GM12878 (cell line): ENCODE measurements around the gene ZSWIM3. TPM values are rescaled to one million over a fixed set of nuclear protein-coding genes. Genes with fewer than 3 reads are reported as not detected.

Experiments used
- FOXM1 ChIP-seq: IDR thresholded peaks from 2 replicates; pipeline ENCODE4 v1.6.1; 2012; ENCODE audit warnings: low read depth, mild to moderate bottlenecking, inconsistent platforms, low read length, moderate library complexity
- HDAC2 ChIP-seq: fragments of 200-600 bp; sonication (generic); IDR thresholded peaks from 2 replicates; pipeline ENCODE4 v1.6.1; 2017
- IKZF1 ChIP-seq: fragments of 450-650 bp; conservative IDR thresholded peaks from 2 replicates; pipeline ENCODE4 v1.6.1; 2017; ENCODE audit warnings: antibody characterized with exemption, mild to moderate bottlenecking
- PAX8 ChIP-seq: fragments of 450-650 bp; IDR thresholded peaks from 2 replicates; pipeline ENCODE4 v1.6.1; 2017; ENCODE audit warnings: mild to moderate bottlenecking, moderate library complexity
- SIN3A ChIP-seq: IDR thresholded peaks from 2 replicates; pipeline ENCODE4 v1.6.1; 2012; ENCODE audit warnings: low read depth, low read length, improper control_type of control experiment
- SMAD1 ChIP-seq: fragments of 450-650 bp; IDR thresholded peaks from 2 replicates; pipeline ENCODE4 v1.6.1; 2018; ENCODE audit warnings: mild to moderate bottlenecking, low read depth; ENCODE audit not compliant: partially characterized antibody
- ZNF217 ChIP-seq: fragments of 450-650 bp; IDR thresholded peaks from 2 replicates; pipeline ENCODE4 v1.6.1; 2017; ENCODE audit warnings: antibody characterized with exemption, mild to moderate bottlenecking
- ZNF274 ChIP-seq: IDR thresholded peaks from one replicate; pipeline ENCODE4 v1.8.0; 2011; ENCODE audit not compliant: insufficient read length, insufficient read depth
- polyA plus RNA-seq, 11 experiments: library from polyadenylated mRNA; depleted of rRNA in 4 of 11; unstranded in 6 of 11; stranded (reverse) in 5 of 11; fragments of >200 nt; fragmentation: Nextera tagmentation in 4 of 11; fragmentation: Illumina TruSeq in 1 of 11; extraction: Ambion mirVana in 4 of 11; extraction: Trizol in 1 of 11; gene quantifications; 1 replicate in 1 of 11; 2 replicates in 10 of 11; pipeline versions ENCODE4 v1.2.1 to v1.2.3, GENCODE V29; 2011 to 2016; ENCODE audit warnings: inconsistent platforms in 2 of 11, missing spikeins in 2 of 11, low read depth in 1 of 11
- total RNA-seq, 4 experiments: library from RNA; depleted of rRNA in 3 of 4; stranded (reverse); fragments of >200 nt in 3 of 4; fragmentation: Illumina TruSeq in 1 of 4; extraction: Trizol in 1 of 4; gene quantifications; 2 replicates each; pipeline versions ENCODE4 v1.2.1 to v1.2.3, GENCODE V29; 2013 to 2021
- TF ChIP-seq, protein P1 (sequence below): fragments of 450-650 bp; IDR thresholded peaks from 2 replicates; pipeline ENCODE4 v1.6.1; 2017; ENCODE audit warnings: antibody characterized with exemption, mild to moderate bottlenecking, moderate library complexity
- TF ChIP-seq, protein P2 (sequence below): fragments of 150-350 bp; IDR thresholded peaks from 2 replicates; pipeline ENCODE4 v1.6.1; 2014; ENCODE audit warnings: mild to moderate bottlenecking, low read depth, low read length
- TF ChIP-seq, protein P3 (sequence below), 3 experiments: IDR thresholded peaks in 2 of 3; conservative IDR thresholded peaks in 1 of 3; 2 replicates each; pipeline ENCODE4 v1.5.1; 2011; ENCODE audit warnings: low read depth in 3 of 3, low read length in 3 of 3, mild to moderate bottlenecking in 3 of 3, control low read depth in 2 of 3, moderate library complexity in 2 of 3, inconsistent platforms in 1 of 3, mixed read lengths in 1 of 3; ENCODE audit not compliant: control insufficient read depth in 2 of 3, insufficient read depth in 1 of 3; ENCODE audit errors: extremely low read depth in 1 of 3
- TF ChIP-seq, protein P4 (sequence below): IDR thresholded peaks from 2 replicates; pipeline ENCODE4 v1.6.1; 2012; ENCODE audit warnings: mild to moderate bottlenecking, low read depth, low read length
- TF ChIP-seq, protein P5 (sequence below): IDR thresholded peaks from 2 replicates; pipeline ENCODE4 v1.6.1; 2011; ENCODE audit warnings: low read depth, mild to moderate bottlenecking, low read length, moderate library complexity, borderline replicate concordance; ENCODE audit errors: extremely low read depth

Gene ZSWIM3
- total and polyA plus RNA-seq, 10 of the 15 experiments (the other 5 are each of a cell fraction or from before 2014, with no cell fraction given) = 1.6 to 5.1 (median 4.2) TPM

DNA sequence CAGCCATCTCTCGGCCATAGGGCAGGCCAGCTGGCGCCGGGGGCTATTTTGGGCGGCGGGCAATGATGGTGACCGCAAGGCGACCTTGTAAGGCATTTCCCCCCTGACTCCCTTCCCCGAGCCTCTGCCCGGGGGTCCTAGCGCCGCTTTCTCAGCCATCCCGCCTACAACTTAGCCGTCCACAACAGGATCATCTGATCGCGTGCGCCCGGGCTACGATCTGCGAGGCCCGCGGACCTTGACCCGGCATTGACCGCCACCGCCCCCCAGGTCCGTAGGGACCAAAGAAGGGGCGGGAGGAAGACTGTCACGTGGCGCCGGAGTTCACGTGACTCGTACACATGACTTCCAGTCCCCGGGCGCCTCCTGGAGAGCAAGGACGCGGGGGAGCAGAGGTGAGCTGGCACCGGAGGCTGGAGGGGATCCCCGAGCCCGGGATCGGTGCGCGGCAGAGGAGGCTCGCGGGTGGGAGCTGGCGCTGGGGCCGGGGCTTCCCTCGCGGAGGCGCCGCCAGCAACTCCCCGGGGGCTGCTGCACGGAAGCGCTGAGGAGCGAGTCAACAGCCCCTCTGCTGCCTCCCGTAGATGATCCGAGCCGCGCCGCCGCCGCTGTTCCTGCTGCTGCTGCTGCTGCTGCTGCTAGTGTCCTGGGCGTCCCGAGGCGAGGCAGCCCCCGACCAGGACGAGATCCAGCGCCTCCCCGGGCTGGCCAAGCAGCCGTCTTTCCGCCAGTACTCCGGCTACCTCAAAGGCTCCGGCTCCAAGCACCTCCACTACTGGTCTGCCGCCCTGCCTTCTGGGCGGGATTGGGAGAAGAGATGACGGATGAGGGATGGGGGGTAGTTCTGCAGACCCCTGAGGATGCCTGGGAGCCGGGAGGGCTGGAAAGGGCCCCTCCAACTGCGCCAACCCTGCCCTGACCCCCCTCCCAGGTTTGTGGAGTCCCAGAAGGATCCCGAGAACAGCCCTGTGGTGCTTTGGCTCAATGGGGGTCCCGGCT is 33.9 kb downstream of the ZSWIM3 start, which contains the start of the genes CTSA and NEURL2 (continued):
- TF ChIP-seq, protein P1, sequence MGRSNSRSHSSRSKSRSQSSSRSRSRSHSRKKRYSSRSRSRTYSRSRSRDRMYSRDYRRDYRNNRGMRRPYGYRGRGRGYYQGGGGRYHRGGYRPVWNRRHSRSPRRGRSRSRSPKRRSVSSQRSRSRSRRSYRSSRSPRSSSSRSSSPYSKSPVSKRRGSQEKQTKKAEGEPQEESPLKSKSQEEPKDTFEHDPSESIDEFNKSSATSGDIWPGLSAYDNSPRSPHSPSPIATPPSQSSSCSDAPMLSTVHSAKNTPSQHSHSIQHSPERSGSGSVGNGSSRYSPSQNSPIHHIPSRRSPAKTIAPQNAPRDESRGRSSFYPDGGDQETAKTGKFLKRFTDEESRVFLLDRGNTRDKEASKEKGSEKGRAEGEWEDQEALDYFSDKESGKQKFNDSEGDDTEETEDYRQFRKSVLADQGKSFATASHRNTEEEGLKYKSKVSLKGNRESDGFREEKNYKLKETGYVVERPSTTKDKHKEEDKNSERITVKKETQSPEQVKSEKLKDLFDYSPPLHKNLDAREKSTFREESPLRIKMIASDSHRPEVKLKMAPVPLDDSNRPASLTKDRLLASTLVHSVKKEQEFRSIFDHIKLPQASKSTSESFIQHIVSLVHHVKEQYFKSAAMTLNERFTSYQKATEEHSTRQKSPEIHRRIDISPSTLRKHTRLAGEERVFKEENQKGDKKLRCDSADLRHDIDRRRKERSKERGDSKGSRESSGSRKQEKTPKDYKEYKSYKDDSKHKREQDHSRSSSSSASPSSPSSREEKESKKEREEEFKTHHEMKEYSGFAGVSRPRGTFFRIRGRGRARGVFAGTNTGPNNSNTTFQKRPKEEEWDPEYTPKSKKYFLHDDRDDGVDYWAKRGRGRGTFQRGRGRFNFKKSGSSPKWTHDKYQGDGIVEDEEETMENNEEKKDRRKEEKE = no peak
- TF ChIP-seq, protein P2, sequence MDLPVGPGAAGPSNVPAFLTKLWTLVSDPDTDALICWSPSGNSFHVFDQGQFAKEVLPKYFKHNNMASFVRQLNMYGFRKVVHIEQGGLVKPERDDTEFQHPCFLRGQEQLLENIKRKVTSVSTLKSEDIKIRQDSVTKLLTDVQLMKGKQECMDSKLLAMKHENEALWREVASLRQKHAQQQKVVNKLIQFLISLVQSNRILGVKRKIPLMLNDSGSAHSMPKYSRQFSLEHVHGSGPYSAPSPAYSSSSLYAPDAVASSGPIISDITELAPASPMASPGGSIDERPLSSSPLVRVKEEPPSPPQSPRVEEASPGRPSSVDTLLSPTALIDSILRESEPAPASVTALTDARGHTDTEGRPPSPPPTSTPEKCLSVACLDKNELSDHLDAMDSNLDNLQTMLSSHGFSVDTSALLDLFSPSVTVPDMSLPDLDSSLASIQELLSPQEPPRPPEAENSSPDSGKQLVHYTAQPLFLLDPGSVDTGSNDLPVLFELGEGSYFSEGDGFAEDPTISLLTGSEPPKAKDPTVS = no peak
- TF ChIP-seq ZNF217 (no peak), HDAC2 (no peak), IKZF1 (peak; percentile 88), SIN3A (peak; percentile 98), PAX8 (no peak), FOXM1 (peak; percentile 31; the same call in 1 of the 2 replicates), SMAD1 (no peak), ZNF274 (no peak)
- TF ChIP-seq, protein P3, sequence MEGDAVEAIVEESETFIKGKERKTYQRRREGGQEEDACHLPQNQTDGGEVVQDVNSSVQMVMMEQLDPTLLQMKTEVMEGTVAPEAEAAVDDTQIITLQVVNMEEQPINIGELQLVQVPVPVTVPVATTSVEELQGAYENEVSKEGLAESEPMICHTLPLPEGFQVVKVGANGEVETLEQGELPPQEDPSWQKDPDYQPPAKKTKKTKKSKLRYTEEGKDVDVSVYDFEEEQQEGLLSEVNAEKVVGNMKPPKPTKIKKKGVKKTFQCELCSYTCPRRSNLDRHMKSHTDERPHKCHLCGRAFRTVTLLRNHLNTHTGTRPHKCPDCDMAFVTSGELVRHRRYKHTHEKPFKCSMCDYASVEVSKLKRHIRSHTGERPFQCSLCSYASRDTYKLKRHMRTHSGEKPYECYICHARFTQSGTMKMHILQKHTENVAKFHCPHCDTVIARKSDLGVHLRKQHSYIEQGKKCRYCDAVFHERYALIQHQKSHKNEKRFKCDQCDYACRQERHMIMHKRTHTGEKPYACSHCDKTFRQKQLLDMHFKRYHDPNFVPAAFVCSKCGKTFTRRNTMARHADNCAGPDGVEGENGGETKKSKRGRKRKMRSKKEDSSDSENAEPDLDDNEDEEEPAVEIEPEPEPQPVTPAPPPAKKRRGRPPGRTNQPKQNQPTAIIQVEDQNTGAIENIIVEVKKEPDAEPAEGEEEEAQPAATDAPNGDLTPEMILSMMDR (IDR thresholded peaks at IDR 0.05 in 2 of 3, conservative IDR thresholded peaks at IDR 0.05 in 1 of 3; ENCODE audit: control insufficient read depth in 2 of 3, extremely low read depth in 1 of 3, insufficient read depth in 1 of 3, low read depth in 3 of 3, low read length in 3 of 3) = peak in 1 of 3 experiments; percentile 26; a peak in 1 of 6 replicates
- TF ChIP-seq, protein P4, sequence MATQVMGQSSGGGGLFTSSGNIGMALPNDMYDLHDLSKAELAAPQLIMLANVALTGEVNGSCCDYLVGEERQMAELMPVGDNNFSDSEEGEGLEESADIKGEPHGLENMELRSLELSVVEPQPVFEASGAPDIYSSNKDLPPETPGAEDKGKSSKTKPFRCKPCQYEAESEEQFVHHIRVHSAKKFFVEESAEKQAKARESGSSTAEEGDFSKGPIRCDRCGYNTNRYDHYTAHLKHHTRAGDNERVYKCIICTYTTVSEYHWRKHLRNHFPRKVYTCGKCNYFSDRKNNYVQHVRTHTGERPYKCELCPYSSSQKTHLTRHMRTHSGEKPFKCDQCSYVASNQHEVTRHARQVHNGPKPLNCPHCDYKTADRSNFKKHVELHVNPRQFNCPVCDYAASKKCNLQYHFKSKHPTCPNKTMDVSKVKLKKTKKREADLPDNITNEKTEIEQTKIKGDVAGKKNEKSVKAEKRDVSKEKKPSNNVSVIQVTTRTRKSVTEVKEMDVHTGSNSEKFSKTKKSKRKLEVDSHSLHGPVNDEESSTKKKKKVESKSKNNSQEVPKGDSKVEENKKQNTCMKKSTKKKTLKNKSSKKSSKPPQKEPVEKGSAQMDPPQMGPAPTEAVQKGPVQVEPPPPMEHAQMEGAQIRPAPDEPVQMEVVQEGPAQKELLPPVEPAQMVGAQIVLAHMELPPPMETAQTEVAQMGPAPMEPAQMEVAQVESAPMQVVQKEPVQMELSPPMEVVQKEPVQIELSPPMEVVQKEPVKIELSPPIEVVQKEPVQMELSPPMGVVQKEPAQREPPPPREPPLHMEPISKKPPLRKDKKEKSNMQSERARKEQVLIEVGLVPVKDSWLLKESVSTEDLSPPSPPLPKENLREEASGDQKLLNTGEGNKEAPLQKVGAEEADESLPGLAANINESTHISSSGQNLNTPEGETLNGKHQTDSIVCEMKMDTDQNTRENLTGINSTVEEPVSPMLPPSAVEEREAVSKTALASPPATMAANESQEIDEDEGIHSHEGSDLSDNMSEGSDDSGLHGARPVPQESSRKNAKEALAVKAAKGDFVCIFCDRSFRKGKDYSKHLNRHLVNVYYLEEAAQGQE = no peak
- TF ChIP-seq, protein P5, sequence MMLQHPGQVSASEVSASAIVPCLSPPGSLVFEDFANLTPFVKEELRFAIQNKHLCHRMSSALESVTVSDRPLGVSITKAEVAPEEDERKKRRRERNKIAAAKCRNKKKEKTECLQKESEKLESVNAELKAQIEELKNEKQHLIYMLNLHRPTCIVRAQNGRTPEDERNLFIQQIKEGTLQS = peak; percentile 100
